Measurements from ENCODE around the gene CA10. TPM values are rescaled to one million over a fixed set of nuclear protein-coding genes. Genes with fewer than 3 reads are reported as not detected.

CA10 gene
- total and polyA plus RNA-seq, 9 of the 15 experiments (the other 6 are each of a cell fraction or from before 2014, with no cell fraction given): not detected

DNA sequence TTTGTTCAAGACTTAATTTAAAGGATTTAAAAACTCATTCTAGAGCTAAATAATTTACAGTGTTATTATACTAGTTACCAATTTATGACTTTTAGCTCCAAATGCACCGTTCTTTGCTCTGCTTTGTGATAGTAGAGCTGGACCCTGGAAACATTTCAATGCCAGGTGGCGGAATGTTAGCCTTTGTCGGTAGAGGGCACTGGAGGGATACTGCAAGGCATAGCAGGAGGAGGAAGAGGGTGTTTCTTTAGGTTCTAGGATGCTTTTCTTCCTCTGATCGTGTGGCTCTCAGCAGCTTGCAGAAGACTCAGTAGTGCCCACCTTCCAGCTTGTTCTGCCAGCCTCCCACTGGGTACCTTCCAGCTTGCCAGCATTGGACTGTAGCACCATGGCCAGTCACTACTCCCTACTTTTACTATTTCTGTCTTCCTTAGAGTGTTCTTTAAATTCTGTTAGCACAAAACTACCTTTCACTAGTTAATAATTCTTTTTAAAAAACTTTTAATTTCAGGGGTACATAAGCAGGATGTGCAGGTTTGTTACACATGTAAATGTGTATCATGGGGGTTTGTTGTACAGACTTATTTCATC, 572.9 kb downstream of the CA10 start:
- peak in 1 of 4 experiments; percentile 8 for DNase-seq (ENCODE audit: extremely low read depth in 1 of 4, low spot score in 3 of 4)
- WGBS (ENCODE audit: insufficient coverage, low coverage, missing lambda C conversion rate): 0% methylated on average over 4 of the region's 4 CpGs
- no TSS peak for BruUV-seq (replicated peaks)
- no peak overlapping the region for H3K4me3 ChIP-seq
- no peaks in the 10 kb centered on the region for H3K79me2 ChIP-seq (ENCODE audit: control insufficient read depth, insufficient read depth, low read length)
- H2AFZ ChIP-seq (ENCODE audit: low read depth, low read length): no peak overlapping the region
- H3K4me1 ChIP-seq (replicated peaks in 1 of 2; ENCODE audit: control insufficient read depth in 2 of 2, insufficient read depth in 2 of 2, low read length in 2 of 2): no peaks in the 10 kb centered on the region
- in situ Hi-C loops (cut with MboI): no loop called here
- H3K4me2 ChIP-seq (ENCODE audit: insufficient read depth, low read length): no peak overlapping the region
- no peak overlapping the region for H3K27ac ChIP-seq (ENCODE audit: extremely low read depth, low read depth, low read length)
- TF ChIP-seq ZNF764 (CRISPR knock-in tag; IDR thresholded peaks at IDR 0.05; ENCODE audit: low read depth) (no peak), RAD21 (CRISPR knock-in tag; conservative IDR thresholded peaks at IDR 0.05 in 1 of 2, IDR thresholded peaks at IDR 0.05 in 1 of 2) (peak in 1 of 2 experiments; percentile 33; a peak in 2 of 4 replicates), EGR1 (conservative IDR thresholded peaks at IDR 0.05) (no peak)
- TF ChIP-seq, protein P1, sequence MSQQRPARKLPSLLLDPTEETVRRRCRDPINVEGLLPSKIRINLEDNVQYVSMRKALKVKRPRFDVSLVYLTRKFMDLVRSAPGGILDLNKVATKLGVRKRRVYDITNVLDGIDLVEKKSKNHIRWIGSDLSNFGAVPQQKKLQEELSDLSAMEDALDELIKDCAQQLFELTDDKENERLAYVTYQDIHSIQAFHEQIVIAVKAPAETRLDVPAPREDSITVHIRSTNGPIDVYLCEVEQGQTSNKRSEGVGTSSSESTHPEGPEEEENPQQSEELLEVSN (IDR thresholded peaks at IDR 0.05; ENCODE audit: borderline replicate concordance in 1 of 2, extremely low read depth in 1 of 2, insufficient read depth in 1 of 2, insufficient read length in 1 of 2, low read depth in 1 of 2, low read length in 1 of 2, poor library complexity in 1 of 2, severe bottlenecking in 1 of 2): no peak
- TF ChIP-seq, protein P2, sequence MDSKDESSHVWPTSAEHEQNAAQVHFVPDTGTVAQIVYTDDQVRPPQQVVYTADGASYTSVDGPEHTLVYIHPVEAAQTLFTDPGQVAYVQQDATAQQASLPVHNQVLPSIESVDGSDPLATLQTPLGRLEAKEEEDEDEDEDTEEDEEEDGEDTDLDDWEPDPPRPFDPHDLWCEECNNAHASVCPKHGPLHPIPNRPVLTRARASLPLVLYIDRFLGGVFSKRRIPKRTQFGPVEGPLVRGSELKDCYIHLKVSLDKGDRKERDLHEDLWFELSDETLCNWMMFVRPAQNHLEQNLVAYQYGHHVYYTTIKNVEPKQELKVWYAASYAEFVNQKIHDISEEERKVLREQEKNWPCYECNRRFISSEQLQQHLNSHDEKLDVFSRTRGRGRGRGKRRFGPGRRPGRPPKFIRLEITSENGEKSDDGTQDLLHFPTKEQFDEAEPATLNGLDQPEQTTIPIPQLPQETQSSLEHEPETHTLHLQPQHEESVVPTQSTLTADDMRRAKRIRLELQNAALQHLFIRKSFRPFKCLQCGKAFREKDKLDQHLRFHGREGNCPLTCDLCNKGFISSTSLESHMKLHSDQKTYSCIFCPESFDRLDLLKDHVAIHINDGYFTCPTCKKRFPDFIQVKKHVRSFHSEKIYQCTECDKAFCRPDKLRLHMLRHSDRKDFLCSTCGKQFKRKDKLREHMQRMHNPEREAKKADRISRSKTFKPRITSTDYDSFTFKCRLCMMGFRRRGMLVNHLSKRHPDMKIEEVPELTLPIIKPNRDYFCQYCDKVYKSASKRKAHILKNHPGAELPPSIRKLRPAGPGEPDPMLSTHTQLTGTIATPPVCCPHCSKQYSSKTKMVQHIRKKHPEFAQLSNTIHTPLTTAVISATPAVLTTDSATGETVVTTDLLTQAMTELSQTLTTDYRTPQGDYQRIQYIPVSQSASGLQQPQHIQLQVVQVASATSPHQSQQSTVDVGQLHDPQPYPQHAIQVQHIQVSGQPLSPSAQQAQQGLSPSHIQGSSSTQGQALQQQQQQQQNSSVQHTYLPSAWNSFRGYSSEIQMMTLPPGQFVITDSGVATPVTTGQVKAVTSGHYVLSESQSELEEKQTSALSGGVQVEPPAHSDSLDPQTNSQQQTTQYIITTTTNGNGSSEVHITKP (IDR thresholded peaks at IDR 0.05; ENCODE audit: partially characterized antibody): no peak
- TF ChIP-seq, protein P3, sequence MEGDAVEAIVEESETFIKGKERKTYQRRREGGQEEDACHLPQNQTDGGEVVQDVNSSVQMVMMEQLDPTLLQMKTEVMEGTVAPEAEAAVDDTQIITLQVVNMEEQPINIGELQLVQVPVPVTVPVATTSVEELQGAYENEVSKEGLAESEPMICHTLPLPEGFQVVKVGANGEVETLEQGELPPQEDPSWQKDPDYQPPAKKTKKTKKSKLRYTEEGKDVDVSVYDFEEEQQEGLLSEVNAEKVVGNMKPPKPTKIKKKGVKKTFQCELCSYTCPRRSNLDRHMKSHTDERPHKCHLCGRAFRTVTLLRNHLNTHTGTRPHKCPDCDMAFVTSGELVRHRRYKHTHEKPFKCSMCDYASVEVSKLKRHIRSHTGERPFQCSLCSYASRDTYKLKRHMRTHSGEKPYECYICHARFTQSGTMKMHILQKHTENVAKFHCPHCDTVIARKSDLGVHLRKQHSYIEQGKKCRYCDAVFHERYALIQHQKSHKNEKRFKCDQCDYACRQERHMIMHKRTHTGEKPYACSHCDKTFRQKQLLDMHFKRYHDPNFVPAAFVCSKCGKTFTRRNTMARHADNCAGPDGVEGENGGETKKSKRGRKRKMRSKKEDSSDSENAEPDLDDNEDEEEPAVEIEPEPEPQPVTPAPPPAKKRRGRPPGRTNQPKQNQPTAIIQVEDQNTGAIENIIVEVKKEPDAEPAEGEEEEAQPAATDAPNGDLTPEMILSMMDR (IDR thresholded peaks at IDR 0.05 in 2 of 3, conservative IDR thresholded peaks at IDR 0.05 in 1 of 3; ENCODE audit: insufficient read depth in 2 of 3, low read depth in 1 of 3, low read length in 3 of 3): peak; percentile 31 to 37 (median 34); a peak in 3 of 6 replicates
- TF ChIP-seq, protein P4, sequence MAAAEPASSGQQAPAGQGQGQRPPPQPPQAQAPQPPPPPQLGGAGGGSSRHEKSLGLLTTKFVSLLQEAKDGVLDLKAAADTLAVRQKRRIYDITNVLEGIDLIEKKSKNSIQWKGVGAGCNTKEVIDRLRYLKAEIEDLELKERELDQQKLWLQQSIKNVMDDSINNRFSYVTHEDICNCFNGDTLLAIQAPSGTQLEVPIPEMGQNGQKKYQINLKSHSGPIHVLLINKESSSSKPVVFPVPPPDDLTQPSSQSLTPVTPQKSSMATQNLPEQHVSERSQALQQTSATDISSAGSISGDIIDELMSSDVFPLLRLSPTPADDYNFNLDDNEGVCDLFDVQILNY (CRISPR knock-in tag; IDR thresholded peaks at IDR 0.05): no peak
- no peak overlapping the region for H3K9ac ChIP-seq (ENCODE audit: insufficient read depth in 1 of 2, low read depth in 2 of 2, low read length in 2 of 2)
- H3K9me1 ChIP-seq (ENCODE audit: control insufficient read depth, insufficient read depth, low read length): no peaks in the 10 kb centered on the region
- no peaks in the 10 kb centered on the region for H3K36me3 ChIP-seq (ENCODE audit: control insufficient read depth, insufficient read depth, low read length)
- CTCF ChIA-PET (ENCODE audit: low intra/inter-chr PET ratio): no interaction called here
- no peaks in the 10 kb centered on the region for H3K27me3 ChIP-seq (ENCODE audit: control insufficient read depth in 2 of 2, insufficient read depth in 2 of 2, low read length in 2 of 2)
- no peak for FAIRE-seq
- POLR2A ChIA-PET: no interaction called here
- no peaks in the 10 kb centered on the region for H4K20me1 ChIP-seq (replicated peaks; ENCODE audit: control insufficient read depth, insufficient read depth, low read length)
- H3K9me3 ChIP-seq (replicated peaks; ENCODE audit: control insufficient read depth, insufficient read depth, low read depth, low read length): no peaks in the 10 kb centered on the region
- ATAC-seq: 0 out of 3 replicates have a peak, but pooled peaks have one; percentile 38
- intact Hi-C loops (cut with micrococcal nuclease): no loop called here

Data from K562 (cell line).